Heart left ventricle (tissue), 16 donors: Measurements from ENCODE around the gene RALGPS1. TPM values are rescaled to one million over a fixed set of nuclear protein-coding genes. Genes with fewer than 3 reads are reported as not detected.

Experiments
- ATAC-seq, 4 donors: fragments of 200-7000 bp; cut with Tn5 transposase; one replicate each; pipeline ENCODE4 v1.9.1; 2020 to 2022; ENCODE audit warnings: moderate library complexity in 4 of 4, mild to moderate bottlenecking in 3 of 4, moderate number of reproducible peaks in 1 of 4
- DNase-seq, 5 donors: peaks; one replicate each; pipeline ENCODE4 v3.0.0-alpha.2; 2020
- H3K27ac ChIP-seq, 12 donors: fragments of 200-600 bp; sonication (generic) in 4 of 12; one replicate each; pipeline versions ENCODE4 v1.5.0 to v1.8.0; 2016 to 2022; ENCODE audit warnings: mild to moderate bottlenecking in 2 of 12
- H3K27me3 ChIP-seq, 9 donors: fragments of 200-600 bp; sonication (generic) in 2 of 9; one replicate each; pipeline versions ENCODE4 v1.5.1 to v1.8.0; 2016 to 2022; ENCODE audit warnings: mild to moderate bottlenecking in 3 of 9
- H3K36me3 ChIP-seq, 9 donors: fragments of 200-600 bp; sonication (generic) in 2 of 9; one replicate each; pipeline versions ENCODE4 v1.5.0 to v1.8.0; 2018 to 2022; ENCODE audit warnings: mild to moderate bottlenecking in 2 of 9
- H3K4me1 ChIP-seq, 12 donors: fragments of 200-600 bp; sonication (generic) in 4 of 12; one replicate each; pipeline versions ENCODE4 v1.5.0 to v1.8.0; 2016 to 2022; ENCODE audit warnings: mild to moderate bottlenecking in 3 of 12
- H3K4me3 ChIP-seq, 12 donors: fragments of 200-600 bp; sonication (generic) in 4 of 12; one replicate each; pipeline versions ENCODE4 v1.5.0 to v1.8.0; 2017 to 2022; ENCODE audit warnings: mild to moderate bottlenecking in 9 of 12, moderate library complexity in 4 of 12
- H3K9me3 ChIP-seq, 12 donors: fragments of 200-600 bp; sonication (generic) in 4 of 12; one replicate each; pipeline versions ENCODE4 v1.5.0 to v1.8.0; 2016 to 2022; ENCODE audit warnings: mild to moderate bottlenecking in 1 of 12
- CTCF ChIP-seq, 12 donors: fragments of 200-600 bp; sonication (generic) in 4 of 12; IDR thresholded peaks; one replicate each; pipeline versions ENCODE4 v1.5.0 to v1.8.0; 2018 to 2022; ENCODE audit warnings: antibody characterized with exemption in 12 of 12, mild to moderate bottlenecking in 5 of 12
- POLR2A ChIP-seq, 2 donors: fragments of 450-650 bp; IDR thresholded peaks; one replicate each; pipeline ENCODE4 v1.6.1; 2017; ENCODE audit warnings: antibody characterized with exemption in 2 of 2, mild to moderate bottlenecking in 2 of 2, moderate library complexity in 2 of 2
- WGBS, 4 donors: extraction: QIAGEN DNeasy Blood & Tissue Kit in 2 of 4; methylation state at CpG; one replicate each; pipeline versions ENCODE4 v1.1.5 to v1.1.7; 2013 to 2018; 5-methylcytosine and 5-hydroxymethylcytosine counted together
- intact Hi-C, 10 donors: fragments of 100-400 bp; cut with DNase I; formaldehyde crosslinking; loops; one replicate each; pipeline versions ENCODE4 v1.11.1 to v1.14.2; 2022
- polyA plus RNA-seq, 2 donors: library from polyadenylated mRNA; stranded (reverse); fragments of 200-250 nt; gene quantifications; one replicate each; pipeline ENCODE4 v1.2.3, GENCODE V29; 2013
- total RNA-seq, 9 donors: library from RNA; depleted of rRNA in 2 of 9; stranded (reverse); fragments of >200 nt in 2 of 9; fragmentation: NEBNext Ultra II Directional in 3 of 9; extraction: Animal tissue kit (Norgen Biotek cat#: 25700) in 3 of 9; gene quantifications; one replicate each; pipeline versions ENCODE4 v1.1.0 to v1.2.4, GENCODE V29; 2016 to 2023
- donor health status: ischemic (EF 13 %, LVEDD 7.1; RV severe dilation, severe dysfunction).
- donor health status: healthy with polysubstance abuse.
- donor health status: DM: no; HTN: yes; CAD: no.
- donor health status: DM: no; HTN: no; CAD: no.
- donor health status: ischemic (EF 25% LVEDD 6.9; RV normal size, moderate dysfunction).
- donor health status: ischemic (EF 25% LVEDD 5.7; RV mildly dilated, moderate dysfunction).
- donor health status: healthy.
- donor health status: DM: yes; HTN: yes; CAD: no.
- donor health status: ischemic (EF 35%, LVEDD 5.7; RV mildly dilated, moderate dysfunction).
- donor health status: nonischemic (EF 11% LVEDD 7.7; RV severe dilation, severe dysfunction).
- donor health status: DM: yes; HTN: yes; CAD: no.
- donor health status: PGD.
- donor health status: ischemic (EF 29% LVEDD 5.4; RV normal size, mild dysfunction).
- donor health status: nonischemic (EF 23%, LVEDD 6.1; RV moderate dilation, normal function).

The RALGPS1 gene
- total and polyA plus RNA-seq, 11 donors, result 8.0 to 21.8 (median 14.4) TPM

GRCh38 chr9:127162864-127163365, 248.3 kb downstream of the RALGPS1 start:
- Histone ChIP-seq H3K4me3 (no peak overlapping the region), H3K27me3 (no peaks in the 10 kb centered on the region), H3K27ac (peak overlapping the region in 9 of 12 donors; percentile 14 to 77 (median 53)), H3K4me1 (peaks cover 0 to 50% (median 21%) of the 10 kb centered on the region in 12 donors), H3K36me3 (peaks cover 0 to 5% (median 0%) of the 10 kb centered on the region in 9 donors), H3K9me3 (no peaks in the 10 kb centered on the region)
- DNase-seq (peak in 2 of 5 donors; percentile 2 to 16), ATAC-seq (no peak)
- intact Hi-C loops, result loop anchor here in 1 of 10 donors (10.0 kb wide), 1 partner anchor 118 kb away; no protein-coding TSS in a partner anchor
- WGBS, 4 donors, result 67 to 80% (median 76%) methylated on average over 4 of the region's 4 CpGs
- TF ChIP-seq CTCF (IDR thresholded peaks at IDR 0.05) (no peak), POLR2A (IDR thresholded peaks at IDR 0.05) (no peak)

- ATAC-seq (peak in 3 of 4 donors; percentile 77 to 82 (median 80)), DNase-seq (peak in 2 of 5 donors; percentile 23 to 63)
- Histone ChIP-seq H3K36me3 (peaks cover 0 to 5% (median 0%) of the 10 kb centered on the region in 9 donors), H3K4me3 (no peak overlapping the region), H3K4me1 (peaks cover 0 to 50% (median 21%) of the 10 kb centered on the region in 12 donors), H3K27ac (peak overlapping the region in 8 of 12 donors; percentile 15 to 77 (median 53)), H3K27me3 (no peaks in the 10 kb centered on the region), H3K9me3 (no peaks in the 10 kb centered on the region)
- 15 to 34% (median 19%) methylated on average over 2 of the region's 2 CpGs for WGBS, 4 donors
- TF ChIP-seq CTCF (IDR thresholded peaks at IDR 0.05) (no peak), POLR2A (IDR thresholded peaks at IDR 0.05) (no peak)
- intact Hi-C loops, result loop anchor here in 1 of 10 donors (10.0 kb wide), 1 partner anchor 119 kb away; no protein-coding TSS in a partner anchor
Measured at GRCh38 chr9:127163409-127163808, 248.8 kb downstream of the RALGPS1 start.

- intact Hi-C loops, result loop anchor here in 1 of 10 donors (10.0 kb wide), 1 partner anchor 120 kb away; no protein-coding TSS in a partner anchor
Measured at GRCh38 chr9:127165116-127165515, 250.5 kb downstream of the RALGPS1 start.

More at GRCh38 chr9:127165116-127165515, 250.5 kb downstream of the RALGPS1 start:
- ATAC-seq (no peak), DNase-seq (peak in 1 of 5 donors; percentile 3)
- peaks cover 0 to 5% (median 0%) of the 10 kb centered on the region in 9 donors for H3K36me3 ChIP-seq
- H3K9me3 ChIP-seq, result no peaks in the 10 kb centered on the region
- H3K27me3 ChIP-seq, result no peaks in the 10 kb centered on the region
- WGBS, 4 donors, result 63 to 73% (median 68%) methylated on average over 4 of the region's 4 CpGs
- TF ChIP-seq POLR2A (IDR thresholded peaks at IDR 0.05) (no peak), CTCF (IDR thresholded peaks at IDR 0.05) (no peak)
- no peak overlapping the region for H3K4me3 ChIP-seq
- peaks cover 0 to 35% (median 17%) of the 10 kb centered on the region in 12 donors for H3K4me1 ChIP-seq
- H3K27ac ChIP-seq, result no peak overlapping the region
